GM12873 (cell line): Measurements from ENCODE around the gene MSX1.

Experiments
- TF ChIP-seq, protein P1 (sequence below): IDR thresholded peaks from 2 replicates; pipeline ENCODE4 v1.5.1; 2012; ENCODE audit warnings: low read depth, mild to moderate bottlenecking, moderate library complexity, low read length, control low read depth; ENCODE audit not compliant: insufficient read depth; ENCODE audit errors: missing control alignments

The MSX1 gene

DNA sequence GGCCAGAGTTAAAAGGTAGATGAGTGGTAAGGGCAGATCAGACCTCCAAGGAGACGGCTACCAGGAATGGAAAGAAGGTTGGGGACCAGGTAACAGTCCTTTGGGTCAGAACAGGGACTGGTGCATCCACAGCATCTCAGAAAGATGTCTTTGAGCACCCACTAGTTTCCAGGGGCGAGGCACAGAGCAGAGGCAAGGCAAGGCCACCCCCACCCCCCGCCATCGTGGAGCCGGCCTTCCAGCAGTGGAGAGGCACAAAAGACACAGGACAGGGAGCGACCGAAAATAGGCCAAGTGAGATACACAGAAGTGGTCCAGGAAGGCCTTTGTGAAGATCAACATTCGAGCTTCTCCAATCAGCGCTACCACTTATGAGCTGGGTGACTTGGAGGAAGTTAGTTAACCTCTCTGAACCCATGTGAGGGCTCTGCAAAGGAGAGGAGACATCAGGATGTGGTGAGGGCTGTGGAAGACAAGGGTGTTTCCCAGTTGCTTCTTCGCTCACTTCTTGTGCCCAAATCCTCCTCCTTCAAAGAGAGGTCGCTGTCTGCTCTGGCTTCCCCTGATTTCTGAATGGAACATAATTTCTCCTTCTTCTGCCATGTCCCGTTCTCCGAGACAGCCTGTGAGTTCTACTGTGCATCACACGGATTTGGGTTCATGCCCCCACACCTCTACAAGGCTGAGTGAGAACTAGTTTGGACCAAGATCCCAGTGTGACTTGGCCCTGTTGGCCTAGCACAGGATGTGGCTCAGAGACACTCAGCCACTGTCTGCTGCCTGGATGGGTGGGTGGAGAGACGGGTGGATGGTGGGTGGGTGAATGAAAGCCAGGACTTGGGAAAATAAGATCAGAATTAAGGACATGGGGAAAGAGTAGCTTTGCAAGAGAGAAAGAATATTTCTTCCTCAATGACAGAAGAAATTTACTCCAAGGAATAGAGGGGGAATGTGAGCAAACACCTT is 16.7 kb upstream of the MSX1 start:
- TF ChIP-seq, protein P1, sequence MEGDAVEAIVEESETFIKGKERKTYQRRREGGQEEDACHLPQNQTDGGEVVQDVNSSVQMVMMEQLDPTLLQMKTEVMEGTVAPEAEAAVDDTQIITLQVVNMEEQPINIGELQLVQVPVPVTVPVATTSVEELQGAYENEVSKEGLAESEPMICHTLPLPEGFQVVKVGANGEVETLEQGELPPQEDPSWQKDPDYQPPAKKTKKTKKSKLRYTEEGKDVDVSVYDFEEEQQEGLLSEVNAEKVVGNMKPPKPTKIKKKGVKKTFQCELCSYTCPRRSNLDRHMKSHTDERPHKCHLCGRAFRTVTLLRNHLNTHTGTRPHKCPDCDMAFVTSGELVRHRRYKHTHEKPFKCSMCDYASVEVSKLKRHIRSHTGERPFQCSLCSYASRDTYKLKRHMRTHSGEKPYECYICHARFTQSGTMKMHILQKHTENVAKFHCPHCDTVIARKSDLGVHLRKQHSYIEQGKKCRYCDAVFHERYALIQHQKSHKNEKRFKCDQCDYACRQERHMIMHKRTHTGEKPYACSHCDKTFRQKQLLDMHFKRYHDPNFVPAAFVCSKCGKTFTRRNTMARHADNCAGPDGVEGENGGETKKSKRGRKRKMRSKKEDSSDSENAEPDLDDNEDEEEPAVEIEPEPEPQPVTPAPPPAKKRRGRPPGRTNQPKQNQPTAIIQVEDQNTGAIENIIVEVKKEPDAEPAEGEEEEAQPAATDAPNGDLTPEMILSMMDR = no peak

DNA sequence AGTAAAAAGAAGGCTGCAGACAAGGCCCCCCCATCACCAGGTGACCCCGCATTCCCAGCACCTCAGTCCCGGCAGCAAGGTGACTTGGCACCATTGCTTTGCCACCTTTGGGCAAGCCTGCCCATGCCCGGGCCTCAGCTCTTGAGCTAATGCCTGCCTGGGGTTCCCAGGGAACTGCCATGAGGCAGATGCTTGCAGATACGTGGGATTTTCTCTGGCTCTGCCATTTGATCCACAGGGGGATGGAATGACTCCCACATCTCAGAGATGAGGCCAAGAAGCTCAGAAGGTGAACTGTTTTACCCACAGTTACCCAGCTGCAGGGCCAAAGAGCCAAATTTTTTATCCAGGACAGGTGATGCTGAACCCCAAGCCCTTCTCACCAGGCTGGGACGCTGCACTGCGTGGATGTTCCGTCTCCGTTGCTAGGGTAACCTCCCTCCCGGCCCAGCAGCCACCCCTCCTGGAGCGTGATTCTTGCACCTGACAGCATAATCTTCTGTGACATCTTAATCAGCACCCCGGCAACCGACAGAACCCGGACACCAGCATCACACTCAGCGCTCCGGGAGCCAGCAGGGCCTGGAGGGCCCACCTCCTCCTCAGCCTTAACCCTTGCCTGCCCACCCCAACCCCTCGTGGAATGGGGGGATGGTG is 15.7 kb upstream of the MSX1 start:
- TF ChIP-seq, protein P1 = no peak

DNA sequence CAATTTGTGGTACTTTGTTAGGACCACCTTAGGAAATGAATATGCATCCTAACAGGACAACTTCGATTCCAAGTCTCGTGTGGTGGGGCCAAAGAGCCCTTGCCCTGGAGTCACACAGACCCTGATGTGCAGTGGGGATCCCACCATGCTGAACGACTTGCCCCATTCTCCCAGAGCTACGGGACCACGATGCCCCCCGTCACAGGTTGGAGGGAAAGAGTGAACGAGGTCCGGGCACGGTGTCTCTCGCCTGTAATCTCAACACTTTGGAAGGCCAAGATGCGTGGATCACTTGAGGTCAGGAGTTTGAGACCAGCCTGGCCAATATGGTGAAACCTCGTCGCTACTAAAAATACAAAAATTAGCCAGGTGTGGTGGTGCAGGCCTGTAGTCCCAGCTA is 14.4 kb upstream of the MSX1 start:
- TF ChIP-seq, protein P1 = no peak

DNA sequence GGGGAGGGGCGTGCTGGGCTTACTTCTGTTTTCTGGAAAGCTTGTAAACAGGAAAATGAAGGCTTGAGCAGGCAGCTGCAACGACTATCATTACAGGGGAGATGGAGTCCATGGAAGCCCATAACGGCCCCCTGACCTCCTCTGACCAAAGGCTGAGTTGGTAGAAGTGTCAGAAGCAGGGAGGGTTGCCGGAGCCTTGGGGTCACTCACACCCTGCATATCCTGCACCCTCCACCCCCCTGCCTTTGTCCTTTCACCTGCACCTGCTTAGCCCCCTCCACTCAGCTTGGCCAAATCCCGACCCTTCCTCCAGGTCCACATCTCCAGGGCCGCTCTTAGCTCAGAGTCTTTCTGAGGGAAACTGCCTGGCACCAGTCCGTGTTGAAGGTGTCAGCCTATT is 12.5 kb upstream of the MSX1 start:
- TF ChIP-seq, protein P1 = no peak

DNA sequence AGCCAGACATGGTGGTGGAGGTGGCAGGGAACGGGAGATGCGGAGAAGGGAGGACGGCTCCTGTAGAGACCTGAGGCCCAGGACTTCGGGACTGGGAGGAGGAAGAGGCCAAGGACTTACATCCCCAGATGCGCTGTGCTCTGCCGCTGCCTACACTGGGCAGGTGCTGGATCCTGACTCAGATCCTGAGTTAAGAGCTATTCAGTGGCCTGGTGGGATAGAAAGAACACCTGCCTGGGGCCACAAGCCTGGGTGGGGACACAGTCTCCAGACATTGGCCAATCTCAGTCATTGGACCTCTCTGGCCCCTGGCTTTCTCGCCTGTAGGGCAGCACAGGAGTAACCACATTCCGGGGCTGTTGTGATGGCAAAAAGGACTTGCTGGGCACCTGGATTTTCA is 10.9 kb upstream of the MSX1 start:
- TF ChIP-seq, protein P1 = no peak

DNA sequence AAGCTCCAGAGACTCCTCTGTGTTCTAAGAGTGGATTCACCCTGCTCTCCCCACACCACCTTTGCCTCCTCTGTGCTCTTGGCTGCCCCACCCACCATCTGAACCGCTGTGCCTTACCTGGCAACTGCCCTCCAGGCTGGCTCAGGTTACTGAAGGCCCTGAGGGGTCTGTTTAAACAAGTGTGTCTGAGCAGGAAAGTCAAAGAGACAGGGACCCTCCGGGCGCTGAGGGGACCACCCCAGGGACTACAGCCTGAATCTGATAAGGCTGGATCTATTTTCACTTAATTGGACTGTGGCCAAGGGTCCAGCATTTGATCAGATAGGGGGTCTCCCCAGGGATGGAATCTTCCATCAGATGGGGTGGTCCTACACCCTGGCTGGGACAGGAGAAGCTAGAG is 10.4 kb upstream of the MSX1 start:
- TF ChIP-seq, protein P1 = no peak

DNA sequence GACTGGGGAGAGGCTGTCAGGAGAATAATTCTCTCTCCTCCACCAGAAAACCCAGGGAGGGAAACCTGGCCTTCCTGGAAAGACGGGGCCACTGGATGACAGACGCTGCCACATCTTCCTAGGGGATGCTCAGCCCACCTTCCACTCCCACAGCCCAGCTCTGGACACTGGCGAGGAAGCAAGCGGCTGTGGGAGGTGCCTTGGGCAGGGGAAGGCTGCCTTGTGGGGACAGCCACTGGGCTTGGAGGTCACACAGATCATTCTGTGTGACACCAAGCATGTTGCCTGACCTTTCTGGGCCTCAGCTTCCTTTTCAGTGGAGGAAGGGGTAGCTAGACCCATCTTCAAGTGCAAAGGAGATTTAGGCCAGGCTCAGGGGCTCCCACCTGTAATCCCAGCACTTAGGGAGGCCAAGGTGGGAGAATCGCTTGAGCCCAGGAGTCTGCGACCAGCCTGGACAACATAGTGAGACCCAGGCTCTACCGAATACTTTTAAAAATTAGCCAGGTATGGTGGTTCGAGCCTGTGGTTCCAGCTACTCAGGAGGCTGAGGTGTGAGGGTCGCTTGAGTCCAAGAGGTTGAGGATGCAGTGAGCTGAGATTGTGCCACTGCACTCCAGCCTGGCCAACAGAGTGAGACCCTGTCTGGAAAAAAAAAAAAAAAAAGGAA is 9.8 kb upstream of the MSX1 start:
- TF ChIP-seq, protein P1 = no peak
